H1 (cell line): ENCODE results near the gene UNC13C. TPM values are rescaled to one million over a fixed set of nuclear protein-coding genes. Genes with fewer than 3 reads are reported as not detected.

ENCODE experiments used
- CTCF ChIA-PET: fragments of 300-600 bp; sonication (Branson Sonifier 250); formaldehyde crosslinking; loops from one replicate; lab custom pipeline; 2021; ENCODE audit not compliant: partially characterized antibody; lab: Charles Lee
- POLR2A ChIA-PET: fragments of 300-600 bp; sonication (Branson Sonifier 250); formaldehyde crosslinking; loops from one replicate; lab custom pipeline; 2021; ENCODE audit warnings: inconsistent platforms; ENCODE audit not compliant: partially characterized antibody; lab: Charles Lee
- DNase-seq, 2 experiments: peaks; one replicate each; pipeline versions ENCODE4 v3.0.0 to v3.0.0-alpha.2; 2010 to 2022; ENCODE audit warnings: low spot score in 2 of 2, low read depth in 1 of 2, mixed read lengths in 1 of 2
- FAIRE-seq: peaks from 2 replicates; lab custom pipeline; 2011; peaks lifted over from hg19 to GRCh38; lab: Jason Lieb, UNC
- H2AFZ ChIP-seq: 2 replicates; pipeline ENCODE4 v1.8.1; 2012; ENCODE audit warnings: low read length, inconsistent platforms
- H2AK5ac ChIP-seq: 2 replicates; pipeline ENCODE4 v1.6.1; 2013; ENCODE audit warnings: low read depth, low read length
- H2BK120ac ChIP-seq: replicated peaks from 2 replicates; pipeline ENCODE3; 2013; ENCODE audit warnings: low read depth, low read length, inconsistent platforms
- H2BK12ac ChIP-seq: 2 replicates; pipeline ENCODE4 v1.6.1; 2013; ENCODE audit warnings: low read depth, low read length
- H2BK15ac ChIP-seq: 2 replicates; pipeline ENCODE4 v1.6.1; 2013; ENCODE audit warnings: low read length
- H2BK20ac ChIP-seq: 2 replicates; pipeline ENCODE4 v1.6.1; 2013; ENCODE audit warnings: low read length
- H2BK5ac ChIP-seq: 2 replicates; pipeline ENCODE4 v1.6.1; 2013; ENCODE audit warnings: low read depth, low read length
- H3K14ac ChIP-seq: 2 replicates; pipeline ENCODE4 v1.6.1; 2013; ENCODE audit warnings: inconsistent platforms; ENCODE audit not compliant: insufficient read length
- H3K18ac ChIP-seq: 2 replicates; pipeline ENCODE4 v1.6.1; 2013; ENCODE audit warnings: low read length; ENCODE audit errors: extremely low read depth
- H3K23ac ChIP-seq: 2 replicates; pipeline ENCODE4 v1.6.1; 2013; ENCODE audit warnings: inconsistent platforms; ENCODE audit not compliant: insufficient read length
- H3K23me2 ChIP-seq: 2 replicates; pipeline ENCODE4 v1.6.1; 2013; ENCODE audit warnings: low read depth, low read length
- H3K27ac ChIP-seq: 2 replicates; pipeline ENCODE4 v1.6.1; 2011; ENCODE audit warnings: low read depth, low read length, inconsistent platforms
- H3K27me3 ChIP-seq, 4 experiments: replicated peaks in 1 of 4; 1 replicate in 1 of 4; 2 replicates in 3 of 4; pipeline versions ENCODE4 v1.6.1 to v1.8.1; 2011 to 2013; ENCODE audit warnings: low read length in 3 of 4, mild to moderate bottlenecking in 3 of 4, inconsistent platforms in 2 of 4, mixed read lengths in 2 of 4, moderate library complexity in 1 of 4; ENCODE audit not compliant: control insufficient read depth in 3 of 4, insufficient read depth in 3 of 4; ENCODE audit errors: extremely low read depth in 1 of 4
- H3K36me3 ChIP-seq, 4 experiments: 2 replicates each; pipeline versions ENCODE4 v1.6.1 to v1.8.1; 2011 to 2013; ENCODE audit warnings: mild to moderate bottlenecking in 4 of 4, low read length in 3 of 4, moderate library complexity in 2 of 4, control low read depth in 1 of 4, inconsistent platforms in 1 of 4; ENCODE audit not compliant: insufficient read depth in 4 of 4, control insufficient read depth in 2 of 4
- H3K4ac ChIP-seq: replicated peaks from 2 replicates; pipeline ENCODE3; 2013; ENCODE audit warnings: low read length, low read depth, mixed read lengths, inconsistent platforms; ENCODE audit not compliant: insufficient read length
- H3K4me1 ChIP-seq, 4 experiments: replicated peaks in 1 of 4; 1 replicate in 1 of 4; 2 replicates in 3 of 4; pipeline versions ENCODE4 v1.6.1 to v1.8.1; 2011 to 2013; ENCODE audit warnings: low read length in 3 of 4, inconsistent platforms in 2 of 4, mixed read lengths in 1 of 4; ENCODE audit not compliant: insufficient read depth in 4 of 4, control insufficient read depth in 3 of 4
- H3K4me2 ChIP-seq, 2 experiments: 2 replicates each; pipeline versions ENCODE4 v1.6.1 to v1.8.1; 2011 to 2013; ENCODE audit warnings: low read depth in 2 of 2, low read length in 2 of 2, control low read depth in 1 of 2, inconsistent platforms in 1 of 2, mild to moderate bottlenecking in 1 of 2; ENCODE audit not compliant: insufficient read depth in 1 of 2
- H3K4me3 ChIP-seq, 4 experiments: fragments of 200-600, 300-600 bp in 1 of 4; sonication (generic), shearing (Covaris generic), sonication (Bioruptor Twin) in 1 of 4; 2 replicates each; pipeline versions ENCODE4 v1.5.1 to v1.8.1; 2011 to 2016; ENCODE audit warnings: low read length in 4 of 4, low read depth in 3 of 4, control low read depth in 2 of 4, inconsistent platforms in 2 of 4, mild to moderate bottlenecking in 2 of 4, mixed read lengths in 1 of 4, moderate library complexity in 1 of 4; ENCODE audit not compliant: insufficient read depth in 2 of 4; ENCODE audit errors: extremely low read depth in 1 of 4
- H3K56ac ChIP-seq: replicated peaks from 2 replicates; pipeline ENCODE3; 2013; ENCODE audit warnings: low read depth, mild to moderate bottlenecking, mixed read lengths, low read length, inconsistent platforms; ENCODE audit not compliant: insufficient read length
- H3K79me1 ChIP-seq: 2 replicates; pipeline ENCODE4 v1.6.1; 2013; ENCODE audit warnings: low read depth, low read length, control low read depth
- H3K79me2 ChIP-seq, 2 experiments: 2 replicates each; pipeline versions ENCODE4 v1.6.1 to v1.8.1; 2012 to 2013; ENCODE audit warnings: low read length in 2 of 2, mild to moderate bottlenecking in 2 of 2, inconsistent platforms in 1 of 2; ENCODE audit not compliant: insufficient read depth in 2 of 2, control insufficient read depth in 1 of 2
- H3K9ac ChIP-seq, 4 experiments: replicated peaks in 1 of 4; 1 replicate in 1 of 4; 2 replicates in 3 of 4; pipeline versions ENCODE4 v1.6.1 to v1.8.1; 2011 to 2013; ENCODE audit warnings: low read depth in 3 of 4, low read length in 3 of 4, control low read depth in 2 of 4, mild to moderate bottlenecking in 2 of 4, moderate library complexity in 2 of 4, inconsistent platforms in 1 of 4; ENCODE audit errors: extremely low read depth in 1 of 4
- H3K9me3 ChIP-seq, 2 experiments: 2 replicates each; pipeline versions ENCODE4 v1.6.1 to v1.8.1; 2012 to 2013; ENCODE audit warnings: mild to moderate bottlenecking in 2 of 2, moderate library complexity in 2 of 2, control low read depth in 1 of 2, inconsistent platforms in 1 of 2, low read depth in 1 of 2, low read length in 1 of 2, mixed read lengths in 1 of 2; ENCODE audit not compliant: insufficient read depth in 2 of 2
- H4K20me1 ChIP-seq, 2 experiments: replicated peaks in 1 of 2; 2 replicates each; pipeline versions ENCODE3 to v1.8.1; 2011 to 2013; ENCODE audit warnings: inconsistent platforms in 2 of 2, low read length in 2 of 2, mild to moderate bottlenecking in 1 of 2; ENCODE audit not compliant: insufficient read depth in 2 of 2, control insufficient read depth in 1 of 2
- H4K5ac ChIP-seq: 2 replicates; pipeline ENCODE4 v1.6.1; 2013; ENCODE audit warnings: low read length, low read depth, mixed read lengths, inconsistent platforms; ENCODE audit not compliant: insufficient read length
- H4K8ac ChIP-seq: 2 replicates; pipeline ENCODE4 v1.8.0; 2013; ENCODE audit warnings: mild to moderate bottlenecking, moderate library complexity, low read length, inconsistent platforms; ENCODE audit not compliant: insufficient read depth; ENCODE audit errors: extremely low read depth
- H4K91ac ChIP-seq: replicated peaks from 2 replicates; pipeline ENCODE3; 2013; ENCODE audit warnings: low read length, mixed read lengths, inconsistent platforms; ENCODE audit not compliant: insufficient read length
- SAP30 ChIP-seq: fragments of 300-600 bp; sonication (generic); IDR thresholded peaks from 2 replicates; pipeline ENCODE4 v1.7.1; 2012; ENCODE audit warnings: low read length, moderate library complexity, mild to moderate bottlenecking, inconsistent platforms; ENCODE audit not compliant: insufficient read depth, insufficient replicate concordance
- WGBS, 2 experiments: shearing (Covaris generic) in 1 of 2; methylation state at CpG; one replicate each; pipeline versions ENCODE4 v1.1.6 to v1.1.7; 2013 to 2015; ENCODE audit warnings: low lambda C conversion rate in 2 of 2, mixed read lengths in 2 of 2, inconsistent platforms in 1 of 2, low coverage in 1 of 2, missing lambda C conversion rate in 1 of 2; ENCODE audit not compliant: insufficient replicate concordance in 2 of 2, insufficient coverage in 1 of 2, insufficient read length in 1 of 2; ENCODE audit errors: extremely low coverage in 1 of 2, missing lambda C conversion rate in 1 of 2; 5-methylcytosine and 5-hydroxymethylcytosine counted together
- polyA plus RNA-seq, 7 experiments: library from polyadenylated mRNA; depleted of rRNA in 3 of 7; stranded (reverse) in 5 of 7; unstranded in 2 of 7; fragments of >200 nt in 5 of 7; fragments of 200-250 nt in 2 of 7; gene quantifications; 1 replicate in 5 of 7; 2 replicates in 1 of 7; 4 replicates in 1 of 7; pipeline versions ENCODE4 v1.2.1 to v1.2.3, GENCODE V29; 2011 to 2013; ENCODE audit warnings: missing spikeins in 2 of 7, mixed read lengths in 2 of 7
- total RNA-seq: library from RNA; stranded (reverse); fragmentation: NEBNext Ultra II Directional; extraction: Animal tissue kit (Norgen Biotek cat#: 25700); gene quantifications from 2 replicates; pipeline ENCODE4 v1.2.1, GENCODE V29; 2021

Gene UNC13C
- total and polyA plus RNA-seq, 2 of the 8 experiments (the other 6 are each of a cell fraction or from before 2014, with no cell fraction given): 0.02 to 0.13 TPM

GRCh38 chr15:54094661-54095060, 116.4 kb downstream of the UNC13C start:
- no peak for TF ChIP-seq SAP30
- Histone ChIP-seq H2BK20ac (no peak overlapping the region), H3K4me3 (no peak overlapping the region), H3K27me3 (no peaks in the 10 kb centered on the region; a peak in 1 of 7 replicates), H2BK15ac (no peak overlapping the region), H2BK5ac (no peak overlapping the region), H3K36me3 (no peaks in the 10 kb centered on the region), H3K79me1 (no peaks in the 10 kb centered on the region), H3K4me2 (no peak overlapping the region), H3K79me2 (no peaks in the 10 kb centered on the region), H4K20me1 (no peaks in the 10 kb centered on the region), H3K4me1 (no peaks in the 10 kb centered on the region), H3K4ac (no peak overlapping the region), H3K23me2 (no peaks in the 10 kb centered on the region), H4K8ac (no peak overlapping the region), H3K14ac (no peak overlapping the region), H3K56ac (no peak overlapping the region), H4K5ac (no peak overlapping the region), H3K18ac (no peak overlapping the region), H3K9me3 (peaks cover 23 to 39% of the 10 kb centered on the region in 2 experiments; a peak in 2 of 4 replicates), H2BK12ac (no peak overlapping the region), H4K91ac (no peak overlapping the region), H2AFZ (no peak overlapping the region), H3K27ac (no peak overlapping the region), H2AK5ac (no peak overlapping the region), H2BK120ac (no peak overlapping the region), H3K9ac (no peak overlapping the region), H3K23ac (no peak overlapping the region)
- WGBS, 2 experiments: 95% methylated on average over 1 of the region's 1 CpG; no CpG with 5 or more reads in 1 of the 2 experiments
- DNase-seq: no peak
- FAIRE-seq: no peak
- ChIA-PET CTCF (interaction anchor here (0.6 to 4.3 kb wide), 2 partner anchors 11 to 1069 kb away, joined by 4 to 18 read pairs; no protein-coding TSS in a partner anchor), POLR2A (no interaction called here)
